B cell (primary cell): Measurements from ENCODE around the gene CRISPLD2. TPM values are rescaled to one million over a fixed set of nuclear protein-coding genes. Genes with fewer than 3 reads are reported as not detected.

Experiments used
- ATAC-seq: fragments of 200-7000 bp; cut with Tn5 transposase; one replicate; pipeline ENCODE4 v1.10.0; 2021; ENCODE audit warnings: low read depth, mild to moderate bottlenecking, moderate number of reproducible peaks, moderate library complexity
- CTCF ChIA-PET: fragments of 350-600 bp; sonication (Branson Sonifier 250); formaldehyde crosslinking; loops from one replicate; lab custom pipeline; 2021; ENCODE audit warnings: antibody characterized with exemption, inconsistent platforms; lab: Charles Lee
- POLR2A ChIA-PET: fragments of 350-600 bp; sonication (Branson Sonifier 250); formaldehyde crosslinking; loops from one replicate; lab custom pipeline; 2021; ENCODE audit warnings: antibody characterized with exemption; lab: Charles Lee
- DNase-seq: peaks from one replicate; pipeline ENCODE4 v3.0.0; 2013
- H2AFZ ChIP-seq: 2 replicates; pipeline ENCODE4 v1.6.1; 2012; ENCODE audit warnings: mild to moderate bottlenecking, low read depth, low read length; ENCODE audit not compliant: insufficient read depth, poor library complexity, severe bottlenecking
- H3K27ac ChIP-seq, 2 donors: 1 replicate in 1 of 2; 2 replicates in 1 of 2; pipeline ENCODE4 v1.5.1; 2012 to 2013; ENCODE audit warnings: low read length in 2 of 2, mild to moderate bottlenecking in 2 of 2, moderate library complexity in 1 of 2
- H3K27me3 ChIP-seq, 4 experiments: fragments of 200-600 bp in 1 of 4; sonication (generic) in 1 of 4; replicated peaks in 1 of 4; 1 replicate in 2 of 4; 2 replicates in 2 of 4; pipeline versions ENCODE4 v1.6.1 to v1.7.0; 2013 to 2016; ENCODE audit warnings: low read length in 3 of 4, mild to moderate bottlenecking in 2 of 4, mixed read lengths in 1 of 4, moderate library complexity in 1 of 4; ENCODE audit not compliant: insufficient read depth in 4 of 4, control insufficient read depth in 3 of 4; ENCODE audit errors: control extremely low read depth in 1 of 4
- H3K36me3 ChIP-seq, 2 experiments: replicated peaks in 1 of 2; 1 replicate in 1 of 2; 2 replicates in 1 of 2; pipeline versions ENCODE4 v1.6.1 to v1.7.1; 2013; ENCODE audit warnings: low read length in 1 of 2; ENCODE audit not compliant: insufficient read depth in 2 of 2, control insufficient read depth in 1 of 2; ENCODE audit errors: control extremely low read depth in 1 of 2, extremely low read depth in 1 of 2
- H3K4me1 ChIP-seq, 2 donors: fragments of 200-600 bp in 1 of 2; sonication (generic) in 1 of 2; 1 replicate in 1 of 2; 2 replicates in 1 of 2; pipeline versions ENCODE4 v1.5.1 to v1.6.1; 2013 to 2017; ENCODE audit warnings: low read length in 2 of 2; ENCODE audit not compliant: control insufficient read depth in 2 of 2, insufficient read depth in 2 of 2
- H3K4me2 ChIP-seq: replicated peaks from 2 replicates; pipeline ENCODE3; 2012; ENCODE audit warnings: mild to moderate bottlenecking, low read depth, low read length; ENCODE audit not compliant: poor library complexity, severe bottlenecking
- H3K4me3 ChIP-seq, 5 experiments: fragments of 200-600 bp in 1 of 5; sonication (generic) in 1 of 5; 1 replicate in 3 of 5; 2 replicates in 2 of 5; pipeline versions ENCODE4 v1.5.1 to v1.7.0; 2011 to 2016; ENCODE audit warnings: low read length in 4 of 5, mild to moderate bottlenecking in 4 of 5, low read depth in 2 of 5, control low read depth in 1 of 5, moderate library complexity in 1 of 5; ENCODE audit not compliant: insufficient read depth in 1 of 5; ENCODE audit errors: control extremely low read depth in 1 of 5, extremely low read depth in 1 of 5
- H3K79me2 ChIP-seq: fragments of 200-600 bp; sonication (generic); one replicate; pipeline ENCODE4 v1.6.0; 2016; ENCODE audit warnings: low read length; ENCODE audit not compliant: control insufficient read depth, insufficient read depth
- H3K9ac ChIP-seq: fragments of 200-600 bp; sonication (generic); 2 replicates; pipeline ENCODE4 v1.6.1; 2017; ENCODE audit warnings: mild to moderate bottlenecking, low read length, moderate library complexity
- H3K9me3 ChIP-seq, 3 donors: one replicate each; pipeline versions ENCODE4 v1.6.1 to v1.7.1; 2013; ENCODE audit warnings: low read length in 2 of 3; ENCODE audit not compliant: control insufficient read depth in 2 of 3, insufficient read depth in 1 of 3; ENCODE audit errors: control extremely low read depth in 1 of 3
- H4K20me1 ChIP-seq: 2 replicates; pipeline ENCODE4 v1.6.0; 2012; ENCODE audit warnings: mild to moderate bottlenecking, low read length; ENCODE audit not compliant: insufficient read depth, control insufficient read depth, poor library complexity, severe bottlenecking
- H3K27ac Mint-ChIP-seq: one replicate; pipeline ENCODE4 v1.8.0; 2021; ENCODE audit warnings: mixed read lengths
- H3K27me3 Mint-ChIP-seq: one replicate; pipeline ENCODE4 v1.8.0; 2021; ENCODE audit warnings: mixed read lengths
- H3K4me1 Mint-ChIP-seq: one replicate; pipeline ENCODE4 v1.8.0; 2021; ENCODE audit warnings: mixed read lengths
- H3K4me3 Mint-ChIP-seq: one replicate; pipeline ENCODE4 v1.8.0; 2021; ENCODE audit warnings: mixed read lengths
- H3K9me3 Mint-ChIP-seq: one replicate; pipeline ENCODE4 v1.8.0; 2022; ENCODE audit warnings: mixed read lengths; ENCODE audit not compliant: insufficient read depth
- CTCF ChIP-seq: fragments of 200-600 bp; IDR thresholded peaks from one replicate; pipeline ENCODE4 v1.8.0; 2022; ENCODE audit warnings: antibody characterized with exemption, mild to moderate bottlenecking
- EZH2 ChIP-seq: IDR thresholded peaks from 2 replicates; pipeline ENCODE4 v1.6.1; 2012; ENCODE audit warnings: borderline replicate concordance, low read depth, mild to moderate bottlenecking, moderate library complexity, low read length; ENCODE audit not compliant: insufficient read depth, poor library complexity, severe bottlenecking
- WGBS: methylation state at CpG from one replicate; pipeline ENCODE4 v1.1.5; 2013; ENCODE audit warnings: missing lambda C conversion rate; ENCODE audit not compliant: insufficient coverage; 5-methylcytosine and 5-hydroxymethylcytosine counted together
- intact Hi-C: fragments of 100-400 bp; cut with micrococcal nuclease; formaldehyde crosslinking; loops from one replicate; pipeline ENCODE4 v1.10.0; 2022
- polyA plus RNA-seq: library from polyadenylated mRNA; depleted of rRNA; stranded (reverse); fragments of >200 nt; gene quantifications from 2 replicates; pipeline ENCODE4 v1.2.3, GENCODE V29; 2012
- total RNA-seq, 2 donors: library from RNA; stranded (reverse); fragments of 120-200 nt in 1 of 2; gene quantifications; 1 replicate in 1 of 2; 2 replicates in 1 of 2; pipeline versions ENCODE4 v1.2.3 to v1.2.4, GENCODE V29; 2013 to 2022

CRISPLD2 gene
- total and polyA plus RNA-seq, 2 donors (not counting 1 experiment from before 2014, with no cell fraction given), result 0.25 to 0.37 TPM

GRCh38 chr16:84917492-84917891 is 97.7 kb downstream of the CRISPLD2 start:
- Mint-ChIP-seq H3K4me1 (no peaks in the 10 kb centered on the region), H3K9me3 (no peaks in the 10 kb centered on the region), H3K27me3 (peaks cover 21% of the 10 kb centered on the region), H3K27ac (no peak overlapping the region), H3K4me3 (no peak overlapping the region)
- no peak overlapping the region for H3K4me2 ChIP-seq
- H3K27ac ChIP-seq, result no peak overlapping the region
- intact Hi-C loops, result no loop called here
- H3K27me3 ChIP-seq, result no peaks in the 10 kb centered on the region
- ATAC-seq, result no peak
- no peak overlapping the region for H2AFZ ChIP-seq
- H3K79me2 ChIP-seq, result no peaks in the 10 kb centered on the region
- POLR2A ChIA-PET, result no interaction called here
- no peaks in the 10 kb centered on the region for H3K36me3 ChIP-seq
- TF ChIP-seq EZH2 (no peak), CTCF (no peak)
- CTCF ChIA-PET, result no interaction called here
- no peak for DNase-seq
- no peaks in the 10 kb centered on the region for H4K20me1 ChIP-seq
- no peaks in the 10 kb centered on the region for H3K9me3 ChIP-seq
- H3K4me3 ChIP-seq, result no peak overlapping the region
- no peak overlapping the region for H3K9ac ChIP-seq
- no peaks in the 10 kb centered on the region for H3K4me1 ChIP-seq
- WGBS, result 94% methylated on average over 5 of the region's 11 CpGs

- H3K9me3 Mint-ChIP-seq, result no peaks in the 10 kb centered on the region
- DNase-seq (no peak), ATAC-seq (no peak)
- peaks cover 21% of the 10 kb centered on the region for H3K27me3 Mint-ChIP-seq
- no peaks in the 10 kb centered on the region for H3K4me1 Mint-ChIP-seq
- 90% methylated on average over 17 of the region's 20 CpGs for WGBS
- no peak overlapping the region for H3K4me3 Mint-ChIP-seq
- H3K4me2 ChIP-seq, result no peak overlapping the region
- ChIA-PET CTCF (no interaction called here), POLR2A (no interaction called here)
- no peak overlapping the region for H3K27ac ChIP-seq
- H3K9ac ChIP-seq, result no peak overlapping the region
- intact Hi-C loops, result no loop called here
- H3K27me3 ChIP-seq, result no peaks in the 10 kb centered on the region
- no peaks in the 10 kb centered on the region for H3K36me3 ChIP-seq
- no peak overlapping the region for H2AFZ ChIP-seq
- no peaks in the 10 kb centered on the region for H4K20me1 ChIP-seq
- no peaks in the 10 kb centered on the region for H3K4me1 ChIP-seq
- no peaks in the 10 kb centered on the region for H3K9me3 ChIP-seq
- H3K79me2 ChIP-seq, result no peaks in the 10 kb centered on the region
- TF ChIP-seq EZH2 (no peak), CTCF (no peak)
- no peak overlapping the region for H3K4me3 ChIP-seq
- no peak overlapping the region for H3K27ac Mint-ChIP-seq
Measured at GRCh38 chr16:84918006-84918909, 98.5 kb downstream of the CRISPLD2 start.
